Measurements from ENCODE around the gene PRDX5. TPM values are rescaled to one million over a fixed set of nuclear protein-coding genes. Genes with fewer than 3 reads are reported as not detected.
A peak's percentile ranks its signal among the peaks of the same experiment; 100 is the strongest.

PRDX5 gene
- 100 to 1,000 TPM; 165 to 306 TPM for total RNA-seq
- 100 to 1,000 TPM; 443 to 777 TPM for polyA plus RNA-seq
- long read RNA-seq, donor 1, transcript PRDX5-202 (4 exons, 463 nt) = minor isoform, 8 of 272 reads
- long read RNA-seq, donor 1, transcript PRDX5-201 (6 exons, 893 nt) = major isoform, 155 of 272 reads
- long read RNA-seq, donor 1, partial matches to known transcripts = 98 of 272 reads
- long read RNA-seq, donor 1, other reads (novel, unspliced or antisense) = 10 of 272 reads
- long read RNA-seq, donor 2, transcript PRDX5-201 (6 exons, 893 nt) = major isoform, 85 of 130 reads
- long read RNA-seq, donor 2, partial matches to known transcripts = 34 of 130 reads
- long read RNA-seq, donor 2, other reads (novel, unspliced or antisense) = 7 of 130 reads
- long read RNA-seq, donor 3, transcript PRDX5-201 (6 exons, 893 nt) = major isoform, 104 of 158 reads
- long read RNA-seq, donor 3, partial matches to known transcripts = 42 of 158 reads
- long read RNA-seq, donor 3, other reads (novel, unspliced or antisense) = 5 of 158 reads
- long read RNA-seq, donor 4, transcript PRDX5-201 (6 exons, 893 nt) = major isoform, 57 of 94 reads
- long read RNA-seq, donor 4, transcript PRDX5-202 (4 exons, 463 nt) = minor isoform, 6 of 94 reads
- long read RNA-seq, donor 4, partial matches to known transcripts = 22 of 94 reads
- long read RNA-seq, donor 4, other reads (novel, unspliced or antisense) = 6 of 94 reads
- long read RNA-seq, donor 5, transcript PRDX5-201 (6 exons, 893 nt) = major isoform, 126 of 223 reads
- long read RNA-seq, donor 5, transcript PRDX5-203 (5 exons, 596 nt) = minor isoform, 6 of 223 reads
- long read RNA-seq, donor 5, transcript PRDX5-202 (4 exons, 463 nt) = minor isoform, 6 of 223 reads
- long read RNA-seq, donor 5, partial matches to known transcripts = 72 of 223 reads
- long read RNA-seq, donor 5, other reads (novel, unspliced or antisense) = 13 of 223 reads

DNA sequence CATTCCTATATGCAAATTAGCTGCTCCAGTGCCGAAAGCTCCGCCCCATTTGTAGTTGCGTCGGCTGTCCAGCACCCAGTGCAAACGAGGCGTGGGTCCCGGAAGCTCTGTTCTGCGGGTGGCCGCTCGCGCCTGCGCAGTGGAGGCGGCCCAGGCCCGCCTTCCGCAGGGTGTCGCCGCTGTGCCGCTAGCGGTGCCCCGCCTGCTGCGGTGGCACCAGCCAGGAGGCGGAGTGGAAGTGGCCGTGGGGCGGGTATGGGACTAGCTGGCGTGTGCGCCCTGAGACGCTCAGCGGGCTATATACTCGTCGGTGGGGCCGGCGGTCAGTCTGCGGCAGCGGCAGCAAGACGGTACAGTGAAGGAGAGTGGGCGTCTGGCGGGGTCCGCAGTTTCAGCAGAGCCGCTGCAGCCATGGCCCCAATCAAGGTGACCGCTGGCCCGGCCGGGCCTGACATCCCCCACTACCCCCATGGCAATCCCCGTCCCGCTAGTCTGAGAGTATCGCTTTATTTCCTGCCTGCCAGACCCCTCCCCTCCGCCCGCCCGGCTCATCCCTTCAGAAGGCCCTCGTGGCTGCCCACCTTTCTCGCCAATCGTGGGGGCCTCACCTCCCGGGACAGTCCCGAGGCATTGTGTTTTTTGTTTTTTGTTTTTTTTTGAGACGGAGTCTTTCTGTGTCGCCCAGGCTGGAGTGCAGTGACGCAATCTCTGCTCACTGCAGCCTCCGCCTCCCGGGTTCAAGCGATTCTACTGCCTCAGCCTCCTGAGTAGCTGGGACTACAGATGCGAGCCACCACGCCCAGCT, at the start of gene PRDX5:
Gene PRDX5, plus strand, starts transcription at position 161 of the 805 bp plus-strand sequence. Its CDS starts 95 bp downstream, at position 256.
- TF ChIP-seq, protein P1, sequence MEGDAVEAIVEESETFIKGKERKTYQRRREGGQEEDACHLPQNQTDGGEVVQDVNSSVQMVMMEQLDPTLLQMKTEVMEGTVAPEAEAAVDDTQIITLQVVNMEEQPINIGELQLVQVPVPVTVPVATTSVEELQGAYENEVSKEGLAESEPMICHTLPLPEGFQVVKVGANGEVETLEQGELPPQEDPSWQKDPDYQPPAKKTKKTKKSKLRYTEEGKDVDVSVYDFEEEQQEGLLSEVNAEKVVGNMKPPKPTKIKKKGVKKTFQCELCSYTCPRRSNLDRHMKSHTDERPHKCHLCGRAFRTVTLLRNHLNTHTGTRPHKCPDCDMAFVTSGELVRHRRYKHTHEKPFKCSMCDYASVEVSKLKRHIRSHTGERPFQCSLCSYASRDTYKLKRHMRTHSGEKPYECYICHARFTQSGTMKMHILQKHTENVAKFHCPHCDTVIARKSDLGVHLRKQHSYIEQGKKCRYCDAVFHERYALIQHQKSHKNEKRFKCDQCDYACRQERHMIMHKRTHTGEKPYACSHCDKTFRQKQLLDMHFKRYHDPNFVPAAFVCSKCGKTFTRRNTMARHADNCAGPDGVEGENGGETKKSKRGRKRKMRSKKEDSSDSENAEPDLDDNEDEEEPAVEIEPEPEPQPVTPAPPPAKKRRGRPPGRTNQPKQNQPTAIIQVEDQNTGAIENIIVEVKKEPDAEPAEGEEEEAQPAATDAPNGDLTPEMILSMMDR (IDR thresholded peaks at IDR 0.05; ENCODE audit: control extremely low read depth, extremely low read depth) = no peak
- H3K9ac ChIP-seq (ENCODE audit: insufficient read depth in 1 of 2, low read length in 2 of 2) = peak within 1 kb of the TSS; percentile 74 to 82
- 0% methylated on average over 55 to 61 of the region's 61 CpGs for WGBS, 2 donors
- peaks cover 0 to 16% (median 3%) of the 10 kb centered on the region in 5 donors for H3K4me1 ChIP-seq (ENCODE audit: control insufficient read depth in 5 of 5, insufficient read depth in 5 of 5, low read length in 5 of 5)
- peaks cover 0 to 37% (median 6%) of the 10 kb centered on the region in 4 donors for H3K36me3 ChIP-seq (ENCODE audit: control insufficient read depth in 4 of 4, insufficient read depth in 4 of 4, low read length in 4 of 4)
- no peaks in the 10 kb centered on the region for H3K27me3 ChIP-seq (ENCODE audit: control insufficient read depth in 3 of 3, insufficient read depth in 3 of 3, low read length in 2 of 3)
- DNase-seq = peak; percentile 98 to 99 (median 98)
- H3K4me3 ChIP-seq = peak within 1 kb of the TSS; percentile 77
- no peaks in the 10 kb centered on the region for H3K9me3 ChIP-seq (ENCODE audit: control insufficient read depth in 4 of 4, insufficient read depth in 3 of 4, low read length in 3 of 4)
- H3K27ac ChIP-seq (ENCODE audit: low read depth in 1 of 2, low read length in 1 of 2) = peak within 1 kb of the TSS; percentile 93 to 97
- peak; percentile 89 for ATAC-seq (ENCODE audit: insufficient read depth, low FRiP score)

DNA sequence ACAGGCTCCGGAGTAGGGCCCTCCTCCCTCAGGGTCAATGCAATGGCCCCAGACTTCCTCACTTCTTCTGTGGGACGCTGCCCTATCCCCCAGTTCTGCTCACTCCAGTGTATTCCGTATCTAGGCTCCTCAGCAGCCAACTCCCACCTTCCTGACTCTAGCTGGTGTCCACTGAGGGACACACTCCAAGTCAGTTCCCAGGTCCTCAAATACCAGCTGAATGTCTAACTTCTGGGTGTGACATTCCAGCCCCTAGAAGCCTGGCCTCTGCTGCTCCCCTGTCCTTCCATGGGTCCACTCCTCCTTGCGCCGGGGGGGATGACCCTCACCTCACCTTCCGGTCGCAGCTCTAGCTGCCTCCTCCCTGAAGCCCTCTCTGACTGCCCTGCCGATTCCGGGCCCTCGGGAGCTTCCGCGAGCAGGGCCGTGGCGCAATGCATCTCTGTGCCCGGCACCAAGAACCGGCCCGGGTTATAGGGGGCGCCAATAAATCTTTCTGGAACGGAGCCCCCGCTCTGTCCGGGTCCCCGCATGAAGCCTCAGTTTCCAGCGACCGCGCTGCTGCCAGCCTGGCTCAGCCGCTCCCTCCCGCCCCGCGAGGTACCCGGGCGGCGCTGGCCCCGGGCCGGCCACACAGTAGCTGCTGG, 48.9 kb upstream of the PRDX5 start:
- DNase-seq = peak; percentile 55 to 65 (median 64)
- peaks cover 0 to 28% (median 8%) of the 10 kb centered on the region in 5 donors for H3K4me1 ChIP-seq (ENCODE audit: control insufficient read depth in 5 of 5, insufficient read depth in 5 of 5, low read length in 5 of 5)
- 1 to 2% methylated on average over 29 to 34 of the region's 34 CpGs for WGBS, 2 donors

More for the DNA sequence above, 48.9 kb upstream of the PRDX5 start:
- ATAC-seq (ENCODE audit: insufficient read depth, low FRiP score) = peak; percentile 2
- Histone ChIP-seq H3K9me3 (ENCODE audit: control insufficient read depth in 4 of 4, insufficient read depth in 3 of 4, low read length in 3 of 4) (no peaks in the 10 kb centered on the region), H3K9ac (ENCODE audit: insufficient read depth in 1 of 2, low read length in 2 of 2) (peak overlapping the region; percentile 25 to 63), H3K27ac (ENCODE audit: low read depth in 1 of 2, low read length in 1 of 2) (peak overlapping the region; percentile 96 to 99), H3K4me3 (peak overlapping the region; percentile 39), H3K36me3 (ENCODE audit: control insufficient read depth in 4 of 4, insufficient read depth in 4 of 4, low read length in 4 of 4) (peaks cover 2 to 26% (median 11%) of the 10 kb centered on the region in 4 donors), H3K27me3 (ENCODE audit: control insufficient read depth in 3 of 3, insufficient read depth in 3 of 3, low read length in 2 of 3) (no peaks in the 10 kb centered on the region)
- TF ChIP-seq, protein P1 (IDR thresholded peaks at IDR 0.05; ENCODE audit: control extremely low read depth, extremely low read depth) = no peak
